Vagina (tissue), 2 donors: ENCODE results near the gene TASP1.

Experiments
- POLR2A ChIP-seq, 2 donors: fragments of 450-650 bp; IDR thresholded peaks; one replicate each; pipeline ENCODE4 v1.6.1; 2017; ENCODE audit warnings: antibody characterized with exemption in 2 of 2, mild to moderate bottlenecking in 2 of 2, moderate library complexity in 2 of 2
- POLR2AphosphoS5 ChIP-seq, 2 donors: sonication (generic); formaldehyde crosslinking; IDR thresholded peaks; one replicate each; pipeline ENCODE4 v1.9.0; 2017; ENCODE audit warnings: antibody characterized with exemption in 2 of 2, mild to moderate bottlenecking in 2 of 2, low read depth in 1 of 2; ENCODE audit not compliant: insufficient read depth in 1 of 2
- TF ChIP-seq, protein P1 (sequence below), 3 experiments: fragments of 450-650 bp in 2 of 3; fragments of 200-600 bp in 1 of 3; sonication (generic) in 1 of 3; IDR thresholded peaks; one replicate each; pipeline ENCODE4 v1.5.1; 2017 to 2019; ENCODE audit warnings: antibody characterized with exemption in 3 of 3, mild to moderate bottlenecking in 2 of 3, moderate library complexity in 2 of 3

DNA sequence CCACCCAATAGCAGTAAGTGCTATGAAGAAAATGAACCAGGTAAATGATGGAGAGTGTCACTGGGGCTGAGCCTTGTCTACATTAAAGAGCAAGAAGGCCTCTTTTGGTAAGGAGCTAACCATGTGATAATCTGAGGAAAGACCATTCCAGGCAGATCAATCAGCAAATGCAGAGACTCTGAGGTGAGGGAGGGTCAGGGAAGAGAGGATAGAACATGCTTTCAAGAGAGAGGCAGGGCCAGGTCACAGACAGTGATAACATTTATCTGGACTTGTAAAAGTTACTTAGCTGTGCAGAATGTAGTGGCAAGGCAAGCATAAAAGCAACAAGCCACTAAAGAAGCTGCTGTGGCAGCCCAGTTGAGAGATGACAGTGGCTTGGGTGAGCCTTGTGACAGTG is 197.3 kb downstream of the TASP1 start:
- TF ChIP-seq POLR2A (IDR thresholded peaks at IDR 0.05) = no peak
- TF ChIP-seq, protein P1, sequence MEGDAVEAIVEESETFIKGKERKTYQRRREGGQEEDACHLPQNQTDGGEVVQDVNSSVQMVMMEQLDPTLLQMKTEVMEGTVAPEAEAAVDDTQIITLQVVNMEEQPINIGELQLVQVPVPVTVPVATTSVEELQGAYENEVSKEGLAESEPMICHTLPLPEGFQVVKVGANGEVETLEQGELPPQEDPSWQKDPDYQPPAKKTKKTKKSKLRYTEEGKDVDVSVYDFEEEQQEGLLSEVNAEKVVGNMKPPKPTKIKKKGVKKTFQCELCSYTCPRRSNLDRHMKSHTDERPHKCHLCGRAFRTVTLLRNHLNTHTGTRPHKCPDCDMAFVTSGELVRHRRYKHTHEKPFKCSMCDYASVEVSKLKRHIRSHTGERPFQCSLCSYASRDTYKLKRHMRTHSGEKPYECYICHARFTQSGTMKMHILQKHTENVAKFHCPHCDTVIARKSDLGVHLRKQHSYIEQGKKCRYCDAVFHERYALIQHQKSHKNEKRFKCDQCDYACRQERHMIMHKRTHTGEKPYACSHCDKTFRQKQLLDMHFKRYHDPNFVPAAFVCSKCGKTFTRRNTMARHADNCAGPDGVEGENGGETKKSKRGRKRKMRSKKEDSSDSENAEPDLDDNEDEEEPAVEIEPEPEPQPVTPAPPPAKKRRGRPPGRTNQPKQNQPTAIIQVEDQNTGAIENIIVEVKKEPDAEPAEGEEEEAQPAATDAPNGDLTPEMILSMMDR (IDR thresholded peaks at IDR 0.05) = no peak
- no peak for TF ChIP-seq POLR2AphosphoS5 (IDR thresholded peaks at IDR 0.05; ENCODE audit: insufficient read depth in 1 of 2, low read depth in 1 of 2)
